ENCODE measurements around the gene GRM8. TPM values are rescaled to one million over a fixed set of nuclear protein-coding genes. Genes with fewer than 3 reads are reported as not detected.

Gene GRM8
- total RNA-seq, 6 experiments from 2014 or later, result not detected

DNA sequence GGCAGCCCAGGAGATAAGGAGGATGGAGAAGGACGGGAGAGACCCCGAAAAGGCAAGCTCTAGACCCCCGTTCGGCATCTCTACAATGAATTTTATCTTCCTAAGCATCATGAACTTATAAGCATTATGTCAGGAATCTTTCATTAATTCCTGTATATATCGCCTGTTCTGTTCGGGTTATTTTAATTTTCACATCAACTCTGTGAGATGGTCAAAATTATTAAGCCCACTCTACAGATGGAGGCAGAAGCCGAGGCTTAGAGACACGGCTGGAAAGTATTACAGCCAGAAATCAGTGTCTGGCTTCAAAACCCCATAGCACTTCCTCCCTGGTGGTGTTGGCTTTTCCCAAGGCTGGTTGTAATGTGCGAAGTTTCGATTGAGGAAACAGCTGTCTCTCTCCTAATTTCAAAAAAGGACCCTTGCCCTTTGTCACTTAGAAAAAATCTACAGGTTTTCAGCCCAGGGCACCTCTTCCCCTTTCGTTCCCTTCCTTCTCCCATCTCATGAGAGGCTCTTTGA, 1.5 kb upstream of the GRM8 start:
- Mint-ChIP-seq H3K27ac (no peak overlapping the region), H3K27me3 (ENCODE audit: insufficient read depth) (peaks cover 28% of the 10 kb centered on the region), H3K9me3 (no peaks in the 10 kb centered on the region), H3K4me1 (ENCODE audit: low read depth) (peaks cover 6% of the 10 kb centered on the region; the same call in 1 of the 2 replicates), H3K36me3 (ENCODE audit: low read depth) (no peaks in the 10 kb centered on the region), H3K4me3 (peak overlapping the region; percentile 89)
- TF ChIP-seq, protein P1, sequence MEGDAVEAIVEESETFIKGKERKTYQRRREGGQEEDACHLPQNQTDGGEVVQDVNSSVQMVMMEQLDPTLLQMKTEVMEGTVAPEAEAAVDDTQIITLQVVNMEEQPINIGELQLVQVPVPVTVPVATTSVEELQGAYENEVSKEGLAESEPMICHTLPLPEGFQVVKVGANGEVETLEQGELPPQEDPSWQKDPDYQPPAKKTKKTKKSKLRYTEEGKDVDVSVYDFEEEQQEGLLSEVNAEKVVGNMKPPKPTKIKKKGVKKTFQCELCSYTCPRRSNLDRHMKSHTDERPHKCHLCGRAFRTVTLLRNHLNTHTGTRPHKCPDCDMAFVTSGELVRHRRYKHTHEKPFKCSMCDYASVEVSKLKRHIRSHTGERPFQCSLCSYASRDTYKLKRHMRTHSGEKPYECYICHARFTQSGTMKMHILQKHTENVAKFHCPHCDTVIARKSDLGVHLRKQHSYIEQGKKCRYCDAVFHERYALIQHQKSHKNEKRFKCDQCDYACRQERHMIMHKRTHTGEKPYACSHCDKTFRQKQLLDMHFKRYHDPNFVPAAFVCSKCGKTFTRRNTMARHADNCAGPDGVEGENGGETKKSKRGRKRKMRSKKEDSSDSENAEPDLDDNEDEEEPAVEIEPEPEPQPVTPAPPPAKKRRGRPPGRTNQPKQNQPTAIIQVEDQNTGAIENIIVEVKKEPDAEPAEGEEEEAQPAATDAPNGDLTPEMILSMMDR (IDR thresholded peaks at IDR 0.05), result peak; percentile 51; the same call in 1 of the 2 replicates
- no peak for DNase-seq

- DNase-seq, result peak; percentile 12
- TF ChIP-seq, protein P1 (IDR thresholded peaks at IDR 0.05), result peak; percentile 90
- H3K36me3 Mint-ChIP-seq (ENCODE audit: low read depth), result no peaks in the 10 kb centered on the region
- H3K27me3 Mint-ChIP-seq (ENCODE audit: insufficient read depth), result peaks cover 30% of the 10 kb centered on the region
- peaks cover 6% of the 10 kb centered on the region; the same call in 1 of the 2 replicates for H3K4me1 Mint-ChIP-seq (ENCODE audit: low read depth)
- peak overlapping the region; percentile 89 for H3K4me3 Mint-ChIP-seq
- no peak overlapping the region for H3K27ac Mint-ChIP-seq
- no peaks in the 10 kb centered on the region for H3K9me3 Mint-ChIP-seq
Measured at GRCh38 chr7:127253281-127254162, 781 bp upstream of the GRM8 start.

GRCh38 chr7:127252377-127252713, 396 bp downstream of the GRM8 start:
- Mint-ChIP-seq H3K27ac (no peak overlapping the region), H3K4me3 (peak overlapping the region; percentile 63), H3K9me3 (no peaks in the 10 kb centered on the region), H3K4me1 (ENCODE audit: low read depth) (peaks cover 6% of the 10 kb centered on the region; the same call in 1 of the 2 replicates), H3K27me3 (ENCODE audit: insufficient read depth) (peaks cover 30% of the 10 kb centered on the region), H3K36me3 (ENCODE audit: low read depth) (no peaks in the 10 kb centered on the region)
- TF ChIP-seq, protein P1 (IDR thresholded peaks at IDR 0.05), result no peak
- no peak for DNase-seq

GRCh38 chr7:127251465-127252376, 1.0 kb downstream of the GRM8 start:
- no peak for DNase-seq
- peaks cover 30% of the 10 kb centered on the region for H3K27me3 Mint-ChIP-seq (ENCODE audit: insufficient read depth)
- H3K27ac Mint-ChIP-seq, result no peak overlapping the region
- H3K4me3 Mint-ChIP-seq, result peak overlapping the region; percentile 63
- H3K9me3 Mint-ChIP-seq, result no peaks in the 10 kb centered on the region
- TF ChIP-seq, protein P1 (IDR thresholded peaks at IDR 0.05), result no peak
- H3K36me3 Mint-ChIP-seq (ENCODE audit: low read depth), result no peaks in the 10 kb centered on the region
- H3K4me1 Mint-ChIP-seq (ENCODE audit: low read depth), result peaks cover 6% of the 10 kb centered on the region; the same call in 1 of the 2 replicates

GRCh38 chr7:127251036-127251464, 1.7 kb downstream of the GRM8 start:
- Mint-ChIP-seq H3K27ac (no peak overlapping the region), H3K4me3 (no peak overlapping the region), H3K36me3 (ENCODE audit: low read depth) (no peaks in the 10 kb centered on the region), H3K27me3 (ENCODE audit: insufficient read depth) (peaks cover 30% of the 10 kb centered on the region), H3K9me3 (no peaks in the 10 kb centered on the region), H3K4me1 (ENCODE audit: low read depth) (peaks cover 6% of the 10 kb centered on the region; the same call in 1 of the 2 replicates)
- TF ChIP-seq, protein P1 (IDR thresholded peaks at IDR 0.05), result no peak; the same call in 1 of the 2 replicates
- DNase-seq, result no peak
